ENCODE results near the gene TMED4. TPM values are rescaled to one million over a fixed set of nuclear protein-coding genes. Genes with fewer than 3 reads are reported as not detected.

The TMED4 gene
- total RNA-seq, 1 experiment from 2014 or later = 62.4 TPM

DNA sequence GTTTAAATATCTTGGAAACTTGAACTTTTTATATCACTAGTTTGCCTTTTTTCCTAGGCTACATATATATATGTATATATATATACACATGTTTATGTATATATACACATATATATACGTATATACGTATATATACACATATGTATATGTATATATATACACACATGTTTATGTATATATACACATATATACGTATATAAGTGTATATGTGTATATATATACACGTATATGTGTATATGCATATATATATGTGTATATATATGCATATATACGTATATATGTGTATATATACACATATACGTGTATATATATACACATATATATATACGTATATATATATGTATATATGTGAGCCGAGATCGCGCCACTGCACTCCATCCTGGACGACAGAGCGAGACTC lies 34.5 kb upstream of the TMED4 start:
- H2AK5ac ChIP-seq (ENCODE audit: insufficient read length, low read length) = no peak overlapping the region
- H4K8ac ChIP-seq (replicated peaks; ENCODE audit: insufficient read length, low read depth, low read length) = no peak overlapping the region
- no peak overlapping the region for H2BK12ac ChIP-seq (ENCODE audit: insufficient read length, low read depth, low read length)
- Mint-ChIP-seq H3K4me3 (no peak overlapping the region), H3K9me3 (no peaks in the 10 kb centered on the region), H3K27me3 (ENCODE audit: low read depth) (no peaks in the 10 kb centered on the region), H3K36me3 (ENCODE audit: insufficient read depth in 1 of 3, low read depth in 3 of 3) (no peaks in the 10 kb centered on the region; a peak in 1 of 7 replicates), H3K4me1 (peaks cover 9 to 11% of the 10 kb centered on the region in 2 experiments), H3K27ac (no peak overlapping the region)
- peaks cover 25% of the 10 kb centered on the region; the same call in 1 of the 2 replicates for H3K79me2 ChIP-seq (ENCODE audit: insufficient read depth, low read length)
- no peak overlapping the region for H4K91ac ChIP-seq (ENCODE audit: insufficient read length, low read depth, low read length)
- no peak overlapping the region for H3K23ac ChIP-seq (ENCODE audit: insufficient read length, low read depth, low read length)
- no peak overlapping the region for H3K4ac ChIP-seq (ENCODE audit: low read depth, low read length)
- no peaks in the 10 kb centered on the region for H3K27me3 ChIP-seq (ENCODE audit: insufficient read depth, low read length)
- no peak for DNase-seq
- no peak overlapping the region for H3K27ac ChIP-seq (ENCODE audit: insufficient read length, low read depth, low read length)
- no CpG with 5 or more reads among the region's 12 CpGs for WGBS (ENCODE audit: extremely low coverage, insufficient read length, low lambda C conversion rate)
- no peak overlapping the region for H2AFZ ChIP-seq (ENCODE audit: low read length)
- no peaks in the 10 kb centered on the region for H3K9me3 ChIP-seq (ENCODE audit: control insufficient read depth, low read depth, low read length)
- H3K4me2 ChIP-seq (ENCODE audit: insufficient read depth, insufficient read length, low read length) = no peak overlapping the region
- no peak overlapping the region for H2BK5ac ChIP-seq (ENCODE audit: insufficient read length, low read length)
- TF ChIP-seq, protein P1, sequence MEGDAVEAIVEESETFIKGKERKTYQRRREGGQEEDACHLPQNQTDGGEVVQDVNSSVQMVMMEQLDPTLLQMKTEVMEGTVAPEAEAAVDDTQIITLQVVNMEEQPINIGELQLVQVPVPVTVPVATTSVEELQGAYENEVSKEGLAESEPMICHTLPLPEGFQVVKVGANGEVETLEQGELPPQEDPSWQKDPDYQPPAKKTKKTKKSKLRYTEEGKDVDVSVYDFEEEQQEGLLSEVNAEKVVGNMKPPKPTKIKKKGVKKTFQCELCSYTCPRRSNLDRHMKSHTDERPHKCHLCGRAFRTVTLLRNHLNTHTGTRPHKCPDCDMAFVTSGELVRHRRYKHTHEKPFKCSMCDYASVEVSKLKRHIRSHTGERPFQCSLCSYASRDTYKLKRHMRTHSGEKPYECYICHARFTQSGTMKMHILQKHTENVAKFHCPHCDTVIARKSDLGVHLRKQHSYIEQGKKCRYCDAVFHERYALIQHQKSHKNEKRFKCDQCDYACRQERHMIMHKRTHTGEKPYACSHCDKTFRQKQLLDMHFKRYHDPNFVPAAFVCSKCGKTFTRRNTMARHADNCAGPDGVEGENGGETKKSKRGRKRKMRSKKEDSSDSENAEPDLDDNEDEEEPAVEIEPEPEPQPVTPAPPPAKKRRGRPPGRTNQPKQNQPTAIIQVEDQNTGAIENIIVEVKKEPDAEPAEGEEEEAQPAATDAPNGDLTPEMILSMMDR (conservative IDR thresholded peaks at IDR 0.05) = no peak
- H3K56ac ChIP-seq (ENCODE audit: insufficient read length, low read depth, low read length) = no peak overlapping the region
- no peak overlapping the region for H2BK20ac ChIP-seq (ENCODE audit: low read depth, low read length, poor library complexity, severe bottlenecking)
- H4K20me1 ChIP-seq (ENCODE audit: control insufficient read depth, insufficient read depth, insufficient read length) = no peaks in the 10 kb centered on the region
- H3K23me2 ChIP-seq (ENCODE audit: insufficient read length, low read depth, low read length, poor library complexity, severe bottlenecking) = no peaks in the 10 kb centered on the region
- no peak overlapping the region for H2BK120ac ChIP-seq (ENCODE audit: low read depth, low read length, poor library complexity, severe bottlenecking)
- peaks cover 2% of the 10 kb centered on the region for H3K4me1 ChIP-seq (ENCODE audit: insufficient read depth, low read length)
- H3K9ac ChIP-seq (ENCODE audit: extremely low read depth, insufficient read length, low read length) = no peak overlapping the region
- H3K14ac ChIP-seq (ENCODE audit: insufficient read depth, low read length) = no peak overlapping the region
- no peak overlapping the region for H3T11ph ChIP-seq (ENCODE audit: low read length)
- no peak overlapping the region for H2BK15ac ChIP-seq (ENCODE audit: low read depth, low read length)
- no peak overlapping the region for H3K18ac ChIP-seq (ENCODE audit: insufficient read length, low read depth, low read length)
- no peaks in the 10 kb centered on the region for H3K79me1 ChIP-seq (ENCODE audit: insufficient read depth, low read depth, low read length, poor library complexity, severe bottlenecking)
- no peak overlapping the region for H4K5ac ChIP-seq (ENCODE audit: insufficient read length, low read depth, low read length)
